Measurements from ENCODE around the gene SIAH2.
A peak's percentile ranks its signal among the peaks of the same experiment; 100 is the strongest.

The SIAH2 gene

GRCh38 chr3:150754896-150755295, 8.1 kb downstream of the SIAH2 start:
- H3K27ac Mint-ChIP-seq, result no peak overlapping the region

DNA sequence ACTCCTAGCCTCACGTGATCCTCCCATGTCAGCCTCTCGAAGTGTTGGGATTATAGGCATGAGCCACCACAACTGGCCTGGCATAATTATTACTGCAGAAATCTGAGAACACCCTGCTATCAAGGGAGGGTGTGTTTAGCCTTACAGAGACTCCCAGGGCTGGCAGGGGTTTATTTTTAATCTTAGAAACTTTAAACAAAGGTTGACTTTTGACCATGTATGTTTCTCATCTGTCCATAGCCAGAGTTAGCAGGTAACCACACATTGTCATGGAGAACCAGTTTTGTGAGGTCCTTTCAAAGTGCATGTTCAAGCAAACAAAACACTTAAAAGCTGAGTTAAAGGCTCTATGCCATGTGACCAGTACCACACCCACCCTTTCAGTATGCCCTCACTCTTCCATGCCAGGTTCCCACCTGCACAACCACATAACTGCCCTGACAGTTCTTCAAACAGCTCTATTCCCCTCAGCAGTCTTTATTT, 11.1 kb downstream of the SIAH2 start:
- Mint-ChIP-seq H3K9me3 (no peaks in the 10 kb centered on the region), H3K4me3 (no peak overlapping the region), H3K36me3 (ENCODE audit: low read depth) (peaks cover 23% of the 10 kb centered on the region), H3K27me3 (ENCODE audit: low read depth, poor library complexity) (peaks cover 2% of the 10 kb centered on the region), H3K27ac (no peak overlapping the region), H3K4me1 (peaks cover 75% of the 10 kb centered on the region)
- DNase-seq, result no peak
- no peak for TF ChIP-seq CTCF (IDR thresholded peaks at IDR 0.05)

More at GRCh38 chr3:150754896-150755295, 8.1 kb downstream of the SIAH2 start:
- H3K9me3 Mint-ChIP-seq, result no peaks in the 10 kb centered on the region
- H3K4me1 Mint-ChIP-seq, result peaks cover 64% of the 10 kb centered on the region
- no peak overlapping the region for H3K4me3 Mint-ChIP-seq
- peaks cover 2% of the 10 kb centered on the region for H3K27me3 Mint-ChIP-seq (ENCODE audit: low read depth, poor library complexity)
- no peak for TF ChIP-seq CTCF (IDR thresholded peaks at IDR 0.05)
- peaks cover 36% of the 10 kb centered on the region for H3K36me3 Mint-ChIP-seq (ENCODE audit: low read depth)
- no peak for DNase-seq

DNA sequence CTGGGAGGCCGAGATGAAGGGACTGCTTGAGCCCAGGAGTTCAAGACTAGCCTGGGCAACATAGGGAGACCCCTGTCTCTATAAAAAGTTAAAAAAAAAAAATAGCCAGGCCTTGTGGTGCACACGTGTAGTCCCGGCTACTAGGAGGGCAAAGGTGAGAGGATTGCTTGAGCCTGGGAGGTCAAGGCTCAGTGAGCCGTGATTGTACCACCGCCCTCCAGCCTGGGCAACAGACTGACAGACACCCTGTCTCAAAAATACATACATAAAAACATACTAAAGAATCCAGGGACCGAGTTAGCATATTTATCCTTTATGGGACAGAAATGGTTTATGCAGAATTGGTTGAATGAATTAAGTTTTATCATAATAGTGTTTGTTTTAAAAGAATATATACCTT, 13.7 kb downstream of the SIAH2 start:
- no peak overlapping the region for H3K4me3 Mint-ChIP-seq
- no peak for TF ChIP-seq CTCF (IDR thresholded peaks at IDR 0.05)
- DNase-seq, result peak; percentile 21
- H3K36me3 Mint-ChIP-seq (ENCODE audit: low read depth), result peaks cover 30% of the 10 kb centered on the region
- H3K4me1 Mint-ChIP-seq, result peaks cover 80% of the 10 kb centered on the region
- H3K9me3 Mint-ChIP-seq, result no peaks in the 10 kb centered on the region
- no peak overlapping the region for H3K27ac Mint-ChIP-seq
- peaks cover 6% of the 10 kb centered on the region for H3K27me3 Mint-ChIP-seq (ENCODE audit: low read depth, poor library complexity)

- TF ChIP-seq CTCF (IDR thresholded peaks at IDR 0.05), result no peak
- no peak overlapping the region for H3K27ac Mint-ChIP-seq
- peaks cover 24% of the 10 kb centered on the region for H3K36me3 Mint-ChIP-seq (ENCODE audit: low read depth)
- no peaks in the 10 kb centered on the region for H3K9me3 Mint-ChIP-seq
- no peak for DNase-seq
- peaks cover 82% of the 10 kb centered on the region for H3K4me1 Mint-ChIP-seq
- H3K4me3 Mint-ChIP-seq, result no peak overlapping the region
- H3K27me3 Mint-ChIP-seq (ENCODE audit: low read depth, poor library complexity), result peaks cover 6% of the 10 kb centered on the region
Observed at GRCh38 chr3:150748684-150749047, 14.3 kb downstream of the SIAH2 start.

DNA sequence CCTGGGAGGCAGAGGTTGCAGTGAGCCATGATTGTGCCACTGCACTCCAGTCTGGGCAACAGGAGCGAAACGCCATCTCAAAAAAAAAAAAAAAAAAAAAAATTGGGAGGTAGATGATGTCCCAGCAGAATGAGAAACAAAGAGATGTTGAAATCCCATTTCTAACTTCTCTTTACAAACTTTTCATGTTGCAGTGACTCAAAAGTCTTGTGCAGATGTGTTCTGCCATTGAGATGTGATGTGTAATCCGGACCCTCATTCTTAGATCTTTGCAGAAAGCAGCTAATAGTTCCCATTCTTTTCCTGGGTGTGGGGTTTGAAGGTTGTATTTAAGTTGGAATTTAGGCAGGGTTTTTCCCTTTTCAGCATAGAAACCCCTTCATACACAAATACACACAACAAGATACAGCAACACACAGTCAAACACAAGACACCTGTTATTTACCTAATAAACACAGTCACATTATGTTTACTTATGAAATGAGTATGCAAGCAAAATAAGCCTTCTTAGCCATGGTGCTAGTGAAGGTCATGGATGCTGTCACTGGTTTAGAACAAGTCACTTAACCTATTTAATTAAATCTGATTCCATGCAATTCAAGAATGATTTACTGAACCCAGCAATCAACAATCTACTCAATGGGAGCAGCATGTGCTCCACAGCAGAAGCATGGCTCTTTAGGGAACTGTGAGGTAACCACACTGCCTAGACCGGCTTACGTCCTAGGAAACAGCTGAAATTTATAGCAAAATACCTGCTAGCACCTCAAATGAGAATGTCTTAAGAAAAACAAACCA, 14.9 kb downstream of the SIAH2 start:
- Mint-ChIP-seq H3K9me3 (no peaks in the 10 kb centered on the region), H3K27ac (no peak overlapping the region), H3K27me3 (ENCODE audit: low read depth, poor library complexity) (peaks cover 6% of the 10 kb centered on the region), H3K4me1 (peaks cover 85% of the 10 kb centered on the region), H3K4me3 (no peak overlapping the region), H3K36me3 (ENCODE audit: low read depth) (peaks cover 22% of the 10 kb centered on the region)
- no peak for DNase-seq
- TF ChIP-seq CTCF (IDR thresholded peaks at IDR 0.05), result no peak

All from nephron progenitor cell (in vitro differentiated cells).